SK-N-SH treated with all-trans-retinoic acid at 6 μM for 48 hours (cell line): Measurements from ENCODE around the gene YIPF1.

Experiments
- ISL1 ChIP-seq: fragments of 250-450 bp; sonication (Bioruptor Pico); IDR thresholded peaks from 2 replicates; pipeline ENCODE4 v2.1.2; 2022; ENCODE audit warnings: mild to moderate bottlenecking, moderate library complexity
- OSR1 ChIP-seq: fragments of 250-450 bp; sonication (Bioruptor Pico); IDR thresholded peaks from 2 replicates; pipeline ENCODE4 v1.8.0; 2022; ENCODE audit warnings: moderate library complexity, mild to moderate bottlenecking, inconsistent platforms
- PATZ1 ChIP-seq: fragments of 250-450 bp; sonication (Bioruptor Pico); IDR thresholded peaks from 2 replicates; pipeline ENCODE4 v1.8.0; 2020; ENCODE audit warnings: mild to moderate bottlenecking, moderate library complexity, borderline replicate concordance
- SNAI2 ChIP-seq: fragments of 250-450 bp; sonication (Bioruptor Pico); IDR thresholded peaks from 2 replicates; pipeline ENCODE4 v1.5.0; 2020; ENCODE audit warnings: mild to moderate bottlenecking, moderate library complexity
- TOX ChIP-seq: fragments of 250-450 bp; sonication (Bioruptor Pico); IDR thresholded peaks from 2 replicates; pipeline ENCODE4 v1.8.0; 2021; ENCODE audit warnings: mild to moderate bottlenecking, moderate library complexity, borderline replicate concordance
- ZFP30 ChIP-seq: fragments of 450-650 bp; formaldehyde crosslinking; IDR thresholded peaks from 2 replicates; pipeline ENCODE4 v1.5.0; 2022; ENCODE audit warnings: mild to moderate bottlenecking, moderate library complexity
- ZNF70 ChIP-seq: fragments of 450-650 bp; formaldehyde crosslinking; IDR thresholded peaks from 2 replicates; pipeline ENCODE4 v1.5.0; 2020; ENCODE audit warnings: mild to moderate bottlenecking, moderate library complexity

- no peak for TF ChIP-seq ISL1
- no peak for TF ChIP-seq OSR1 (CRISPR knock-in tag)
- TF ChIP-seq SNAI2 (CRISPR knock-in tag), result no peak
- no peak for TF ChIP-seq ZFP30
- TF ChIP-seq ZNF70 (CRISPR knock-in tag), result no peak
- no peak for TF ChIP-seq TOX (CRISPR knock-in tag)
- TF ChIP-seq PATZ1, result no peak
These were observed 41.3 kb upstream of the YIPF1 start for GRCh38 chr1:53930932-53931331.
